ENCODE results near the gene BICD2.
A peak's percentile ranks its signal among the peaks of the same experiment; 100 is the strongest.
"Not testable (repeated sequence)": the region's sequence is repeated elsewhere in the genome, so short reads cannot be mapped to it uniquely, and the experiment has no call there.

Gene BICD2

DNA sequence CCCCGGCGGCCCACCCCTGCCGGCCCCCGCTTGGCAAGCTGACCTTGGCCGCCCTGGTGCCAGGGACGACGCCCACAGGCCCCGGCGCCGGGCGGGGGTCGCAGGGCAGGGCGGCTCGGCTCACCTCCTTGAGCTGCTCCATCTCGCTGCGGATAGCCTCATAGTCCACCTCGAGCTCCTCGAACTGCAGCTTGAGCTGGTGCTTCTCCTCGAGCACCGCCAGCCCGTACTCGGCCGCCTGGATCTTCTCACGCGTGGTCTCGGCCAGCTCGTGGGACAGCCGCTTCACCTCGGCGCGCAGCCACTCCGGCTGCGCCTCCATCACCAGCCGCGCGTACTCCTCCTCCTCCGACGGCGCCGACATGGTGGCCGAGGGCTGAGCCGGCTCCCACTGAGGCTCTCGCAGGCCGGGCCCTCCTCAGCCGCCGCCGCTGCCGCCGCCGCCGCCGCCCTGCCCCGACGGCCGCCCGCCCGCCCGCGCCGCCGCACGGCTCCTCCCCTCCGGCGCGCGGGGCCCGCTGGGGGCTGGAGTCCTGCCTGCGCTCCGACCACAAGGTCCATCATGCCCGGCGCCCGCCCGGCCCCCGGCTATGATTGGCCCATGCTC lies at the start of gene BICD2:
BICD2 (minus strand) TSS at position 453 of the 607 bp plus-strand sequence; CDS start at position 364, 89 bp downstream.
- no peak for DNase-seq

- DNase-seq: not testable (repeated sequence)
Observed at GRCh38 chr9:92809629-92810326, 45.1 kb upstream of the BICD2 start.

DNA sequence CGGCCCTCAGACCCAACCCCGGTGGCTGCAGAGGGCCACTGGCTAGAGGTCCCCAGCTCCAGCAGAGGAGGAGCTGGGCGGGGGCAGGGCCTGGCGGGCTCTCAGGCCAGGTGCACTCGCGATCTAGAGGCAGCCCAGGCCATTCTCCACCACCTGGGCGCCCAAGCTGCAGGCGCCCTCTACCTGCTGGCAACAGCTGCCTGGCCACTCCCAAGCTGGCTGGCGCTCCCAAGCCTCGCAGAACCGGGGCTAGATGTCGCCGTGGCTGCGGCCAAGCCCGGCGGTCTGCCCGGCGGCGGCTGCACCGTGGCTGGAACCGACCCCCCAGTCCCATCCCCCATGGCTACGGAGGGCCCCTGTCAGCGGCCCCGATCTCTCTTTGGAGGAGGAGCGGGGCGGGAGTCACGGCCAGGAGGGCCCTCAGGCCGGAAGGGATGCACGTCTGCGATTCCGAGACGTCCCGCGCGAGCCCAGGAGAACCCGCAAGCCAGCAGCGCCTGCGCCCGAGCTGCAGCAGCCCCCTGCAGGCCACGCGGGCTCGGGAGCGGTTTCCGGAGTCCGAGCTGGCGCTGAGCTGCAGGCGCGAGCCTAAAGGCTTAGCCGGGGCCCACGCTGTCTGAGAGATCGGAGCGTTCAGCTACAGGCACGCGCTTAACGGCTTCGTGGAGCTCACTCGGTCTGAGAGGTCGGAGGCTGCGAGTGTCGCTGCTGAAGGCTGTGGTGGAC lies 44.3 kb upstream of the BICD2 start:
- DNase-seq: peak; percentile 46

DNA sequence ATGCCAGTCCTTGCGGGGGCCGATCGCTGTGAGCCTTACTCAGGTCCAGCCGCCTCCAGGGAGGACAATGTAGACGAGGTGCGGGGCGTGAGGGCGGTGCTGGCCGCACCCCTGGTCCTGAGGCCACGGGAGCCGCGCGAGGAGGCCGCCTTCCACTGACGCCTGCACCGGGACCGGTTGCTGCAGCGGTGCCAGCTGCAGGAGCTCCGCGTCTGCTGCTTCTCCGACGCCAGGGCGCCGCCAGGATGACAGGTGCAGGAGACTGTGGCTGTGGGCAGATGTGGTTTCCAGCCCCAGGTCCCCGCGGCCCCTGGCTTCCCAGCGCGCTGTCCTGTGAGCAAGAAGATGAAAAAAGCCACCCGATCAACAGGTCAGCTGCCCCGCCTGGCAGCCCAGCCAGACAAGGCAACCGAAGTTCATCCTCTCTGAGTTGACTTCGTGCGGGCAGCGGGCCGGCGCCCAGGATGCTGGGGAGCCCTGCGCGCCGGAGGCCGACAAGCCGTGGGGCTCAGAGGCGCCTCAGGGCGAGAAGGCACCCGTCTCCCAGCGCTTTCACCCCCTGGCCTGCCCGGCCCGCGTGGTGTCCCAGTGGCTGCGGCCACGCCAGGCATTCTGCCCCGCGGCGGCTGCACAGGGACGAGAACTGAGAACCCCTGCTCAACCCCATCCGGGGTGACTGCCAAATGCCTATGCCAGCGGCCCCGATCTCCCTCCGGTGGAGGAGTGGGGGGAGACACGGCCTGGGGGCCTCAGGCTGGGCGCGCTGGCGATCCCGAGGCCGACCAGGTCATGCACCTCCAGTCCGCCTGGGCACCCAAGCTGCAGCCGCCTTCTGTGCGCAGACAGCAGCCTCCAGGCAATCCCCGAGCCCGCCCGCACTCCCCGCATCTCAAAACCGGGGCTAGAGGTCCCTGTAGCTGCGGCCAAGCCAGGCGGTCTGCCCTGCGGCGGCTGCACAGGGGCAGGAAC lies 43.4 kb upstream of the BICD2 start:
- peak; percentile 25 for DNase-seq

- DNase-seq: no peak
Observed at GRCh38 chr9:92807031-92807756, 42.6 kb upstream of the BICD2 start.

GRCh38 chr9:92804727-92805126 lies 40.1 kb upstream of the BICD2 start:
- DNase-seq: no peak

DNA sequence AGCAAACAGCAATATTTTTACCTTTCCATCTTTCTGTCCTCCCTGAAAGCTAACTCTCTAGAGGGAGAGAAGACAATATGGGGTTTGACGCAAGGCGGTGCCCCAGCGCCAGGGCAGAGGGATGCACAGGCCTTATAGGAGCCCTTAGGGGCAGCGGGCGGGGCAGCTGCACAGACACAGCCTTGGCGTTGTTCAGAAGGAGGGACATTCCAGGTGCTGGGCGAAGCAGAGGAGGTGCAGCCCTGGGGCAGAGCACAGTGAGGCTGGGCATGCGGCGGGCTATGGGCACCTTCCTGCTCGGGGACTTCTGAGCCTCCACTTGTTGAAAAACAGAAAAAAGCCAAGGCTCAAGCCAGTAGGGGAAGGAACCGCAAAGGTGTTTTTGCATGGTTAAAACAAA lies 33.7 kb upstream of the BICD2 start:
- no peak for DNase-seq

DNA sequence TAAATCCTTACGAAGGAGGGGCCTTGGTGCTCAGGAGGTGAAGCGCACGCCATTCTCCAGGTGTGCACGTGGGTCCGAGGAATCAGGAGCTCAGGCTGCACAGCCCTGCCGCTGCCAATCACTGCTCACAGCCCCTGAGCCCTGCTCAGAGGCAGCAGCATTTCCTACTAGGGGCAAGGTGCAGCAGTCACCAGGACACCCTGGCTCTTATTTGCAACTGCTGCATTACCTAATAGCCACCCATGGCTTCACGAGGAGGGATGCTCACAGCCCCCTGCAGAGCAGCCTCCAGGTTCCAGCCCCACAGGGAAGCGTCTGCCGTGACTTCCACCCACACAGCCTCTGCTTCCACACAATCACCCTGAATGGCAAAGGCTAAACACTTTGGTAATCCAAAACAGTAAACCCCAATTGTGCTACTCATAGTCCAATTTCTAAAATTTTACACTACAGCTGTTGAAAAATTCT lies 31.7 kb upstream of the BICD2 start:
- DNase-seq: not testable (repeated sequence)

DNA sequence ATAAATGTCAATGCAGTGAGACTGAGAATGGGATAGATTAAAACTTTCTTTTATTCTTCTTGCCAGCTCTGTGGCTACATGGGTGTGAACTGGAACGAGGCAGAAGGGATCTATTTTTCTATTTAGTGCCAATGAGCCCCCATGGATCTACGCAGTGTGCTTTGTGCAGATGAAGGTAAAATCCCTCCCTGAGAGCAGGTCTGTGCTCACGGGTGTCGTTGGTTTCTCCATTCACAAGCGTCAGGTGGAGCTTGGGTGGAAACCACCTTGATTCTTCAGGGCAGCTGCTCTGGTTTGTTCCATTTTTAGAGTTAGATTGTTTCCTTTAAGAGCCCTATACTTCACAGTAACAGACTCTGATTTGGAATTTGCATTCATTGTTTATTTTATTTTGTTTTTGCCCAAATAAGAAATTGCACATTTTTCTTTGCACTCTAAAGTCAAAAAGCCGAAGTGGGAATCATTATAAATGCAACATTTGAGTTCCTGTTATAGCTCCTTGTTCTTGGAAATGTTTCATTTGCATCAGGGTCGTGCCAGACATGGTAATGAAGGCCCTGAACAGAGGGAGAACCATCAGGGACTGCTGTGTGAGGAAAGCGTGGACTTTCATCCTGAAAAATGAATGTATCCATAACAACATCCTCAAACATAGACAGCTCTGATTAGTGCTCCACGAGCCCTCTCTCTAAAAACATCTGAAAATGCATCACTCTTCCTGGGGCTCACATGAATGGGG lies 31.1 kb upstream of the BICD2 start:
- no peak for DNase-seq

DNA sequence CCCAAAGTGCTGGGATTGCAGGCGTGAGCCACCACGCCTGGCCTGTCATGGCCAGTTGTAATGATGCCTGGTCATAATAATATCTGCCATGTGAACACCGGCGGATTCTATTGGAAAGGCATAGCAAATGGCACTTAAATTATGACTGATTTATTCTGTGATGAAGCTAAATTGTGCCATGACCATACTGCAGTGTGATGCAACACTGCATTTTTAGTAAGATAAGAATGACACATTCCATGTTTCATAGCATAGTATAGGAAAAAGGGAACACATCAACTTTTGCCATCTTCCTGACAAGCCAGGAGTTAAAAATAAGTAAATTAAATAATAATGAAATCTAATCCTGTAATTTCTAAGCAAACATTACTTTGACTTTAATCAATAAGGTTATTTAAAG lies 30.4 kb upstream of the BICD2 start:
- no peak for DNase-seq

GRCh38 chr9:92794426-92794825 lies 29.8 kb upstream of the BICD2 start:
- no peak for DNase-seq

- DNase-seq: peak; percentile 78
Observed at GRCh38 chr9:92790542-92791527, 26.2 kb upstream of the BICD2 start.

GRCh38 chr9:92786298-92786697 lies 21.7 kb upstream of the BICD2 start:
- no peak for DNase-seq

- DNase-seq: no peak
Observed at GRCh38 chr9:92781899-92782298, 17.3 kb upstream of the BICD2 start.

GRCh38 chr9:92780206-92780605 lies 15.6 kb upstream of the BICD2 start:
- no peak for DNase-seq

- DNase-seq: no peak
Observed at GRCh38 chr9:92775466-92775865, 10.8 kb upstream of the BICD2 start.

- DNase-seq: no peak
Observed at GRCh38 chr9:92774274-92774673, 9.6 kb upstream of the BICD2 start.

GRCh38 chr9:92773810-92774209 lies 9.2 kb upstream of the BICD2 start:
- no peak for DNase-seq

- DNase-seq: no peak
Observed at GRCh38 chr9:92771309-92771708, 6.7 kb upstream of the BICD2 start.
